Left hindlimb (tissue), 1 donor: ENCODE results near the gene PNPLA1.

ENCODE experiments used
- DNase-seq: peaks from one replicate; pipeline ENCODE4 v3.0.0-alpha.2; 2018

Gene PNPLA1

GRCh38 chr6:36246506-36247268 lies 23.2 kb upstream of the PNPLA1 start:
- DNase-seq: no peak

- DNase-seq: no peak
Measured at GRCh38 chr6:36247693-36248092, 22.2 kb upstream of the PNPLA1 start.

GRCh38 chr6:36248980-36249379 lies 20.9 kb upstream of the PNPLA1 start:
- no peak for DNase-seq

- DNase-seq: no peak
Measured at GRCh38 chr6:36249536-36249935, 20.3 kb upstream of the PNPLA1 start.

- DNase-seq: no peak
Measured at GRCh38 chr6:36252005-36252404, 17.9 kb upstream of the PNPLA1 start.

- no peak for DNase-seq
Measured at GRCh38 chr6:36263390-36264000, 6.4 kb upstream of the PNPLA1 start.

- DNase-seq: no peak
Measured at GRCh38 chr6:36265744-36266143, 4.1 kb upstream of the PNPLA1 start.

- DNase-seq: no peak
Measured at GRCh38 chr6:36266913-36267644, 2.8 kb upstream of the PNPLA1 start.

- DNase-seq: no peak
Measured at GRCh38 chr6:36267731-36268477, 2.0 kb upstream of the PNPLA1 start.

- peak; percentile 63 for DNase-seq
Measured at GRCh38 chr6:36268478-36269275, 1.2 kb upstream of the PNPLA1 start.

GRCh38 chr6:36272234-36272633 lies 2.4 kb downstream of the PNPLA1 start:
- DNase-seq: no peak

- DNase-seq: no peak
Measured at GRCh38 chr6:36273067-36273466, 3.2 kb downstream of the PNPLA1 start.

- no peak for DNase-seq
Measured at GRCh38 chr6:36273802-36274514, 4.1 kb downstream of the PNPLA1 start.

GRCh38 chr6:36276581-36277536 lies 7.0 kb downstream of the PNPLA1 start:
- DNase-seq: no peak

- DNase-seq: no peak
Measured at GRCh38 chr6:36277946-36278470, 8.1 kb downstream of the PNPLA1 start.

GRCh38 chr6:36280467-36280866 lies 10.6 kb downstream of the PNPLA1 start:
- no peak for DNase-seq

- no peak for DNase-seq
Measured at GRCh38 chr6:36280983-36281382, 11.1 kb downstream of the PNPLA1 start.

- no peak for DNase-seq
Measured at GRCh38 chr6:36283608-36284007, 13.7 kb downstream of the PNPLA1 start.

GRCh38 chr6:36284359-36284758 lies 14.5 kb downstream of the PNPLA1 start:
- no peak for DNase-seq

- no peak for DNase-seq
Measured at GRCh38 chr6:36285187-36285671, 15.4 kb downstream of the PNPLA1 start.
